NCI-H1417 treated with DMSO at 0.1 percent for 48 hours (cell line): ENCODE data around the gene CAPZB.

Source experiments
- DNase-seq: peaks from one replicate; lab custom pipeline; 2025; lab: John Stamatoyannopoulos, UW

The CAPZB gene

GRCh38 chr1:19429611-19430010 lies 55.7 kb downstream of the CAPZB start:
- DNase-seq = no peak

GRCh38 chr1:19427087-19427781 lies 58.1 kb downstream of the CAPZB start:
- DNase-seq = no peak

- DNase-seq = no peak
These were observed 58.8 kb downstream of the CAPZB start for GRCh38 chr1:19426294-19427086.

DNA sequence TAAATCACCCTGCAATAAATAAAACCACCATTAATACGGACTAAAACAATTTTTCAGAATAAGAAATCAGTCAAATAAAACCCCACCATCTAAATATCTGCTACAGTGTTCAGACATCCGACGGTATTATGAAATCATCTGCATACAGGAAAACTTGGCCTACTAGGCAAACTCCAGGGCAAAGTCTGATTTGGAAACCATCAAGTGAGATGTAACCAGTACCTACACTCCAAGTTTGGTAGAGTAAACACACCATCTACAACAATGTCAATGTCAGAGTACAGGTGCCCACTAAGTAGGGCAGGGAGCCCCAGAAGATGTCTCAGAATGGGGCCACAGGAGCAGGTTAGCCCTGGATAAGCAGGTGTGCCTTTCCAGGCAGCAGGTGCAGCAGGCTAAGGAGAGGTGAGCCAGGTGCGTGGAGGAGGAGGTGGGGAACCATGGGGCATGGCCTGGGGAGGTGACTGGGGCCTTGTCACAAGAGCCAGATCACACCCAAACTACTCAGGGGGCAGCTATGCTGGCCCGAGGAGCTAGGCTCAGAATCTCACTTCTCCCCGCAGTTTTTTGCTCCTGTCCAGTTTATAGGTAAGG lies 59.6 kb downstream of the CAPZB start:
- no peak for DNase-seq

GRCh38 chr1:19424651-19425570 lies 60.4 kb downstream of the CAPZB start:
- DNase-seq = no peak

DNA sequence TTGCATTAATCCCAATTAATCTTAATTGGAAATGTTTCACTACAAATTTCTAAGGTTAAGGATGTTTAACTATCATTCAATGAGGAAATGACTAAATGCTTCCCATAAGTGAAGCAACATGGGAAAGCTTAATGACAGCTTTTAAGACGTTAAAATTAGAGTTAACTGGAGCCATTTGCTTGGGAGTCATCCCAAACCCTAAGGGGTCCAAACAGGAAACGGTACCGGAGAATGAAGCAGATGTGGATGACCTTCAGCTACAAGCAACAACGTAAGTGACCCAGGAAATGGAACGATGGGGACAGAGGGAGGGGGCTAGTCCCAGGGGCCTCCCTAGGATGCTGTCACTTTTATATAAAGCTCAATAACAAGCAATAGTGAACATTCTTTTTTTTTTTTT lies 62.2 kb downstream of the CAPZB start:
- DNase-seq = no peak

GRCh38 chr1:19421365-19421764 lies 64.0 kb downstream of the CAPZB start:
- no peak for DNase-seq

GRCh38 chr1:19420606-19421005 lies 64.7 kb downstream of the CAPZB start:
- DNase-seq = no peak

DNA sequence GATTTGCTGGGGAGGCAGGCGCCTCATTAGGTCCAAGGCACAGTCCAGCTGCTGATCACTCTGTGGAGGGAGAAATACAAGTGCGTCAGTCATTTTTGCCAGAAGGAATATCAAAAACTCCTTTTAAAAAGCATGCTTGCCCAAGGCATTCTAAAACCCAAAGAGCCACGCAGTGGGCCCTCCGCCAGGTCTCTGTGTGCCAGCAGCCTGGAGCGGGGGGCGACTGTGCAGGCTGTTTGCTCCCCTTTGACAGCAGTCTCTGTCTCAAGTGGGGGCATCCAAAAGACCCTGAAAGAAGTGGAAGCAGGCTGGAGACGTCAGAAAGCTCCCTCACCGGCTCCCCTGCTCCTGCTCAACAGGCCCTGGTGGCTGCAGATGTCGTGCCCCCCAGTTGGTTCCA lies 65.6 kb downstream of the CAPZB start:
- DNase-seq = no peak

- no peak for DNase-seq
These were observed 66.8 kb downstream of the CAPZB start for GRCh38 chr1:19418503-19418971.

GRCh38 chr1:19416921-19417470 lies 68.3 kb downstream of the CAPZB start:
- no peak for DNase-seq

DNA sequence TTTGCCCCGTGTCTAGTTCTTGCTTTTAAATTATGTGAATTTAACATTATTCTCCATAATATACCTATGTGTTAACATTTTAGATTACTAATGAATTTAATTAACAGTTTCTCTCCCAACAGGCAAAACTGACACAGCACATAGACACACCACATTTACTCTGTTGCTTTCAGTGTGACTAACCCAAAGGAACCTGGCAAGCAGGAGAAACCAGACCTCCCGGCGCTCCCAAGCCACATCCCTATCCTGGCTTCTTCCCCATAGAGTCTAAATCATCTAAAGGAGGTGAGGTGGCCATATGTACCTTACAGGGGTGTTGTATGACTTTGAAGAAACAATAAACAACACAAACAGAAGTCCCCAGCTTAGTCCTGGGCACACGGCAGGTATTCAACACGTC lies 69.2 kb downstream of the CAPZB start:
- no peak for DNase-seq

- no peak for DNase-seq
These were observed 70.7 kb downstream of the CAPZB start for GRCh38 chr1:19414515-19415121.

DNA sequence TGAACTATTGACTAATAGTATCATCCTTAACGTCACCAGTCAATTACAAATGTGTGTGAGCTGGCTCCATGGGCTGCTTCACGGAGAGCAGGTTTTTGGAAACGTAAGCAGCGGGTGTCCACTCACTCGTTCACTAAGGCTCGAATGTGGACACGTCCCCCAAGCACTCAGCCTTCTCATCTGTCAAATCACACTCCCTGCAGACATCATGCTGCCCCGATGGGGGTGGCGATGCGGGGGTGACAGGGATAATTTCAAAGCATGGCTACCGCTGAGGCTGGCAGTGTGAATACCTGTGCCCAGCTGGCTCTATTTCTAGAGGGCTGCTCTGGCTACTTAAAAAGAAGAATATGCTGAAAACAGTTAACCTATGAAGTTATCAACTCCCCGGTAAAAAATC lies 71.3 kb downstream of the CAPZB start:
- no peak for DNase-seq

DNA sequence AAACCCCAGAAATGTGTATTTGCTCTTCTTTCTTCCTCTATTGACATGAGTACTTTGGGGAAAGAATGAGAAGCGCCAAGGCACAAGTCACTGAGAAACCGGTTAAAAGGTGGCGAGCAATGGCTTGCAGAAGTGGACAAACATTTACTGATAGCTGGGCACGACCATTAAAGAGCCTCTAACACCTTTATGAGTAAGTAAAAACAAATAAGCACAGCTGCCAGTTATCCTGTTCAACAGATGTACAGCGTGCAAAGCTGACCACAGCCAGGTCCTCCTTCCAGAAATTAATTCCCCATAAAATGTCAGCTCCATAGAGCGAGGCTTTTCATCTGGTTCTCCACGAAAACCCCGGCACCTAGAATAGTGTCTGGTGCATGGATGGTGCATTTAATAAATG lies 72.7 kb downstream of the CAPZB start:
- no peak for DNase-seq

- no peak for DNase-seq
These were observed 73.7 kb downstream of the CAPZB start for GRCh38 chr1:19411612-19412011.

- DNase-seq = no peak
These were observed 74.9 kb downstream of the CAPZB start for GRCh38 chr1:19410393-19410792.

GRCh38 chr1:19409477-19410341 lies 75.6 kb downstream of the CAPZB start:
- DNase-seq = no peak

GRCh38 chr1:19407494-19408096 lies 77.7 kb downstream of the CAPZB start:
- DNase-seq = no peak

DNA sequence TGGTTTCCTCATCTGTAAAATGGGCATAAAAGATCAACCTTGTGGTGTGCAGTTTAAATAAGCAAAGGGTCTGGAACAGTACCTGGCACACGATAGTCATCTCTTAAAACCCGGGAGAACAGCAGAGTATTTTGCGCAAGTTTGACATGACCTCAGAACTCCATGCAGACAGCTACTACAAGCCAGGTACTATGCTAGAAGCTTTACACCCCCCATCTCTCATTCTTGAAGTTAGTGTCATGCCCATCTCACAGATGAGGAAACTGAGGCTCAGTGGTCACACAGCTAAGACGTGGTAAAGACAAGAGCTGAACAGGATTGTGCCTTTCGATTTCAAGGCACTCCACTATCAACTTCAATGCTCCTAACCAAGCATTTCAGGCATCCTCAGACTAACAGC lies 78.7 kb downstream of the CAPZB start:
- DNase-seq = no peak
